Measurements from ENCODE around the gene TEKT2. TPM values are rescaled to one million over a fixed set of nuclear protein-coding genes. Genes with fewer than 3 reads are reported as not detected.

Gene TEKT2
- total RNA-seq, 4 donors from 2014 or later = 0.24 to 1.1 (median 0.44) TPM; not detected in 1

DNA sequence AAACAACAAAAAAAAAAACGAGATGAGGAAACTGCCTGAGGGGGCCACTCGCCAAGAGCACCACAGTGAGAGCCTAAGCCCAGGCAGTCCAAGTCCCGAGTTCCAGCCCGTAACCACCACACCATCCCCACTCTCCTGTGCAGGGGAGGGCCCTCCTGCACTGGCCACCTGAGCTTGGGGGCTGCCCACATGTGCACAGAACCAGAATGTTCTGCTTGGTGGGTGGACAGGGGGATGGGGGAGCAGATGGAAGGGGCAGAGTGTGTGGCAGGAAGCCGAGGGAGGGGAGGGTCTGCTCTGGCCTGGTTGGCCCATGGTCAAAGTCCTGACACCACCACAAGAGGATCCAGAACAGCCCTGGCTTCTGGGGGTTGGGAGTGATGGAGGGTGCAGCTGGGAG, 22.4 kb downstream of the TEKT2 start:
- ATAC-seq (ENCODE audit: low FRiP score) (no peak), DNase-seq (ENCODE audit: low spot score) (no peak)
- TF ChIP-seq, protein P1, sequence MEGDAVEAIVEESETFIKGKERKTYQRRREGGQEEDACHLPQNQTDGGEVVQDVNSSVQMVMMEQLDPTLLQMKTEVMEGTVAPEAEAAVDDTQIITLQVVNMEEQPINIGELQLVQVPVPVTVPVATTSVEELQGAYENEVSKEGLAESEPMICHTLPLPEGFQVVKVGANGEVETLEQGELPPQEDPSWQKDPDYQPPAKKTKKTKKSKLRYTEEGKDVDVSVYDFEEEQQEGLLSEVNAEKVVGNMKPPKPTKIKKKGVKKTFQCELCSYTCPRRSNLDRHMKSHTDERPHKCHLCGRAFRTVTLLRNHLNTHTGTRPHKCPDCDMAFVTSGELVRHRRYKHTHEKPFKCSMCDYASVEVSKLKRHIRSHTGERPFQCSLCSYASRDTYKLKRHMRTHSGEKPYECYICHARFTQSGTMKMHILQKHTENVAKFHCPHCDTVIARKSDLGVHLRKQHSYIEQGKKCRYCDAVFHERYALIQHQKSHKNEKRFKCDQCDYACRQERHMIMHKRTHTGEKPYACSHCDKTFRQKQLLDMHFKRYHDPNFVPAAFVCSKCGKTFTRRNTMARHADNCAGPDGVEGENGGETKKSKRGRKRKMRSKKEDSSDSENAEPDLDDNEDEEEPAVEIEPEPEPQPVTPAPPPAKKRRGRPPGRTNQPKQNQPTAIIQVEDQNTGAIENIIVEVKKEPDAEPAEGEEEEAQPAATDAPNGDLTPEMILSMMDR (IDR thresholded peaks at IDR 0.05) = no peak

DNA sequence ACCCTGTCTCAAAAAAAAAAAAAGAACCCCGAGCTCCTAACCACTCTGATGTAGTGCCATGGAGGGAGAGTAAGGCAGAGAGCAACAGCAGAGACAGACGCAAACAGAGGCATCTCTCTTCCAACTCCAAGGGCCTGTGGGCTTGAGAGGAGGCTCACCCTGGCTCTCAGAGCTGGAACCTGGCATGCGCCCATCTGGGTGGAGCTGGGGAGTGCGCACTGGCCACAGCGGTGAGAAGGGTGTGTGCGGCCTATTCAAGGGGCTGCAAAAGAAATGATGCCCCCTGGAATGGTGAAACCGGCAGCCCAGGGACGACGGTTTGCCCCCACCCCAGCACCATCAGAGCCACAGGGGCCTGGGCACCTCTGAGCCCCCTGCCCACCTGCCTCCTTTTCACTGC, 23.5 kb downstream of the TEKT2 start:
- no peak for ATAC-seq (ENCODE audit: low FRiP score)
- DNase-seq (ENCODE audit: low spot score) = no peak
- TF ChIP-seq, protein P1 (IDR thresholded peaks at IDR 0.05) = no peak

DNA sequence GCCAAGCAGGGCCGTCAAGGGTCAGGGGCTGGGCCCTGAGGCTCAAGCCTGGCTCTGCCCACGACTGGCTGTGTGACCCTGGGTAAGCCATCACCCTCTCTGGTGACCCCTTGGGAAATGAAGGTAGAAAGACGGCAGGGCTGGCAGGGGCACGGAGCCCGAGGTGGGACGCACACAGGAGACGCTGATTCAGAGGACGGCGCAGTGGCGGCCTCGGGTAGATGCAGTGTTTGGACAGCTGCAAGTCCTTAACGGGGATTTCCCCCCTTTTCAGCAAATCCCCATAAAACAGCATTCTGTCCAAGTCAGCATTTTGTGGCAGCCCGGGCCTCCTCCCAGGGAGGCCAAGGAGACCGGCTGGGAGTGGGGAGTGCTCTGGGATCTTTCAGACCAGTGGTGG, 24.4 kb downstream of the TEKT2 start:
- TF ChIP-seq, protein P1 (IDR thresholded peaks at IDR 0.05) = no peak
- ATAC-seq (ENCODE audit: low FRiP score) = no peak
- no peak for DNase-seq (ENCODE audit: low spot score)

DNA sequence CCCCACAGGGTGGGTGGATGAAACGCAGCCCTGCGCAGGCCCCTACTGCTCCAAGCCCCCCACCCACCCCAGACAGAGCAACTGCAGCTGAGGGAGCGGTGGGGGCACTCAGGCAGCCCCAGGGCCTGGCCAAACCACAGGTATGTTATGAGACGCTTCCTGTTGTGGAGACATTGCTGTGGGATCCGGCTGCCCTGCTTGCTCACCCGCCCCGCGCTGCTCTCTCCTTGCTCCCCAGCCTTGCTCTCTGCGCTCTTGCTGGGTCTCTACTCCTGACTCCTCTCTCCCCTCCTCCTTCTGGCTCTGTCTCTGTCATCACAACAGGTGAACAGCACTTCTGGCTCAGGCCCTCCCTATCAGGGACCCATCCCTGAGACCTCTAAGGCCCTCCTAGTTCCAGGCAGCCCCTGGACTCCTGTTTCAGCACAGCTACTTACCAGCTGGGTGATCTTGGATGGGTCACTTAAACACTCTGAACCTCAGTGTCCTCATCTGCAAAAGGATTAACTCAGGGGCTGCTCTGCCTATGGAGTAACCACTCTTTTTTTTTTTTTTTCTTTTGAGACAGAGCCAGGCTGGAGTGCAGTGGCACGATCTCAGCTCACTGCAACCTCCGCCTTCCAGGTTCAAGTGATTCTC, 25.3 kb downstream of the TEKT2 start:
- TF ChIP-seq, protein P1 (IDR thresholded peaks at IDR 0.05) = no peak
- ATAC-seq (ENCODE audit: low FRiP score) = no peak
- DNase-seq (ENCODE audit: low spot score) = no peak

DNA sequence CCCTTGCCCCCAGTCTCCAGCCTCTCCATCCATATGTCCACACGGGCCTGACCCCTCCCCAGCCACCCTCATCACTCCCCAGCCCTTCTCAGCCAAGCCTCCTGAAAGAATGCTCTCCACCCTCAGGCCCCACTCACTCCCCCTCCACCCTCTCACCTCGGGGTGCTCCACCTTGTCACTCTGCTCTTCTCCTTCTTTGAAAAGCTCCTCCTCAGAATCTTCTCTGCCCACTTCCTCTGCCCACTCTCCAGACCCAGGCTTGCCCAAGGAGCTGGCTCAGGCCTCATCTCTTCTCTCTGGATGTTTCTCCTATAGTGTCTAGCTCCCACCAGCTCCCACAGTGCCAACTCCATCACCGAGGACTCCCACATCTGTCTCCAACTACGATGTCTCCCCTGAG, 27.3 kb downstream of the TEKT2 start:
- TF ChIP-seq, protein P1 (IDR thresholded peaks at IDR 0.05) = no peak
- ATAC-seq (ENCODE audit: low FRiP score) (no peak), DNase-seq (ENCODE audit: low spot score) (no peak)

DNA sequence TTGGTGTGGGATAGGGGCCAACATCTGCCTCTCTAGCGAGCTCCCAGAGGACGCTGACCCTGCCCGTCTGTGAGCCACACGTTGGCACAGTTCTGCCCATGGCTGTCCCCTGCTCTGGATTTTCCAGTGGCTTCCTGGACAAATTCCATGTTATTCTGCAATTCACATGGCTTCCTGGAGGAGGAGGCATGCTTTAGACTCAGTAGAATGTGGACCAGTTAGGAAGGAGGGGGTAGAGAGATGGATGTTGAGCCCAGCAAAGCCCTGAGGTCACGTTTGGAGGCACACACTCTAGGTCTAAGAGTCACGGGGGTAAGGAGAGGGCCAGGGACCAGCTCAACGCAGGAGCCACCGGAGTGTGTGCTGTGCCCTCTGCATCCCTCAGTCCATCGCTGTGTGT, 28.9 kb downstream of the TEKT2 start:
- TF ChIP-seq, protein P1 (IDR thresholded peaks at IDR 0.05) = no peak
- DNase-seq (ENCODE audit: low spot score) = no peak
- no peak for ATAC-seq (ENCODE audit: low FRiP score)

DNA sequence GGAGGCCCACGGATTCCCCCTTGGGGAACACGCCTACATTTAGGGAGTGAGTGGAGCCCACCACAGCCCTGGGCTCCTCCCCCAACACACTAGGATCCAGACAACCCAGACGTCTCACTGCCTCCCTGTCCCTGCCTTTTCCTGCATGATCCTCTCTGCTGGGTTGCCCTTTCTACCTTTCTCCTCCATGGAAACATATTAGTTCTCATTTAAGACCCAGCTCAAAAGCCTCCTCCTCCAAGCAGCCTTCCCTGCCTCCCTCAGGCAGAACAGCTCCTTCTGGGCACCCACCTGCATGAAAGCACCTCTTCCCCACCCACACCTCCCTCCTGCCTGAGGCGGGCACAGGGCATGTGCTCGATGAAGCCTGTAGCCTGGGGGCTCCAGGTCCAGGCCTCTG, 30.5 kb downstream of the TEKT2 start:
- TF ChIP-seq, protein P1 (IDR thresholded peaks at IDR 0.05) = no peak
- DNase-seq (ENCODE audit: low spot score) (no peak), ATAC-seq (ENCODE audit: low FRiP score) (no peak)
